HuH-7 (cell line): ENCODE results near the gene C18orf63.

Experiments used
- DNase-seq: peaks from one replicate; pipeline ENCODE4 v3.0.0; 2011; ENCODE audit warnings: low spot score

C18orf63 gene

GRCh38 chr18:74376523-74376922 is 60.9 kb downstream of the C18orf63 start:
- no peak for DNase-seq

DNA sequence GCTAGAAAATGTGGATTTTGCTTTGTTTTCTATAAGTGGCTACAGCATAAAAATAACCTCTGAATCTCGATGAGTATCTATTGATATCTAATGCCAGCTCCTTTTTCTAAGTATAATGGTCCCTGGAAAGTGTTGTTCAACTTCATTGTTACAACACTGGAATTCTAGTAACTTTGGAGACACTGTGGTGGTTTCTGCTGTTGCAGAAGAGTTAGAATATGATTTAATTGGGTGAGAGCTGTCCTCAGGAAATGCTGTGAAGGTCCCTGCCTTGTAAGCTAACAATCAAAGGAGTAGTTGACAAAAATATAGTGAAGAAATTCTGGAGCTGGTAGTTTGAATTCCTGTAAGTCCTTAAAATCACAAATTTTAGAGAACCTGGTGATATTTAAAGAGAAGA is 62.1 kb downstream of the C18orf63 start:
- no peak for DNase-seq

DNA sequence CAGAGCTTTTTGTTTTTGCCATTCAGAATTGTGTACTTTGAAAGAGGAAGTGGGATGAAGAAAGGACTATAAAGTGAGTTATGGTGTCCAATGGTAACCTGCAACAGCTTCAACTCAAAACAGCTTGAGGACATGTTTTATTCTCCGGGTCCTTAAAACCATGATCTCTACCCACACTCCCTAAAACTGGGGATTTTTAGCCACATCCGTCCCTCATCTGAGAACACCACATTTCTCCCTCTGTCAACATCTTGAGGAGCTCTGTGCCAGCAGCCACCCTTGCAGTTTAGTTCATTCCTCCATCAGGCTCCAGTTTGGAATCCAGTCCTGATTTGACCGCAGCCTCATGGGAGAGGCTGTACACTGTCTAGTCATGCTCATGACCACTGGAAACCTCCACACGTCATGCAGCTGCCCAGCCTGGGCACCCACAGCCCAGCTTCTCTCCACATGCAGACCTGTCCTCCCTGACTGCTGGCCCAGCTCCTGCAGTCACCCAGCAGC is 62.6 kb downstream of the C18orf63 start:
- DNase-seq: no peak

DNA sequence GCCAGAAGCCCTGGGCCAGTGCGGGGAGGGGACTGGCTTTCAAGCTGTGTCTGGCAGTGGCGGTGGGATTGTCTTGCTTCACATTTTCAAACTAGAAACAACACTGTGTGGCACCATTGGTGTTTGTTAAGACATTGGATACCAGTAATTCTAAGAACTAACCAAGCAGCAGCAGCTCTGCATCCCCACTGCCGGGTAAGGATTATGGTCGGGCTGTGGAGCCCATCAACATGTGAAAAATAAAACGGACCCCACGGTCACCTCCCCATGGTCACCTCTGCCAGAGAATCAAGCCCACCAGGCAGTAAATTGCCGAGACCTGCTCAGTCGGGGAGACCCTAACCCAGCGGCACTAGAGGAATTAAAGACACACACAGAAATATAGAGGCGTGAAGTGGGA is 65.3 kb downstream of the C18orf63 start:
- no peak for DNase-seq

DNA sequence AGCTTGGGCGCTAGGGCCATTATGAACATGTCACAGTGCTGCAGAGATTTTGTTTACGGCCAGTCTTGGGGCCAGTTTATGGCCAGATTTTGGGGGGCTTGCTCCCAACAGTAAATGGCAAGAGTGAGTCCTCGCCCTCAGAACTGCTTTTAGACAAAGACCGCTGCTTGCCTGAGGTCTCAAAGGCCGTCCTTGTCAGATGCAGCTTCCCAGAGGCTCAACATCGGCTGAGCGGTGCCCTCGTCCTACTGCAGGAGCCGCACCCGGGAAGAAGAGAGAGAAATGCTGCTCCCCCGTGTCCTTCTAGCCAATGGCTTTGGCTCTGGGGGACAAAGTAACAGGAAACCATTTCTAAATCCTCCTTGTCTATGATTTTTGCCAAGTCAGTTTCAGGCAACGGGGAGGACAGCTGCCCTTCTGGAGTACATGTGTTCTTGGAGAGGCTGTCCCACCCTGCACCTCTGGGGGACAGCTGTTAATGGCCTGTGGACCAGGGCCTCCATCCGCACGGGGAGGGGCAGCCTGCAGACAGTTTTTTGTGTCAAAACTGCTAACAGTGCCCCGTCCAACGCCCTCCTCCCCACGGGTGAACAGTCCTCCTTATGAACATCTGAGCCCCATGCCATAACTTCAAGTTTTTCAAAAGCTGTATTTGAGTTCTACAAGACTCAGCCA is 66.1 kb downstream of the C18orf63 start:
- DNase-seq: no peak

DNA sequence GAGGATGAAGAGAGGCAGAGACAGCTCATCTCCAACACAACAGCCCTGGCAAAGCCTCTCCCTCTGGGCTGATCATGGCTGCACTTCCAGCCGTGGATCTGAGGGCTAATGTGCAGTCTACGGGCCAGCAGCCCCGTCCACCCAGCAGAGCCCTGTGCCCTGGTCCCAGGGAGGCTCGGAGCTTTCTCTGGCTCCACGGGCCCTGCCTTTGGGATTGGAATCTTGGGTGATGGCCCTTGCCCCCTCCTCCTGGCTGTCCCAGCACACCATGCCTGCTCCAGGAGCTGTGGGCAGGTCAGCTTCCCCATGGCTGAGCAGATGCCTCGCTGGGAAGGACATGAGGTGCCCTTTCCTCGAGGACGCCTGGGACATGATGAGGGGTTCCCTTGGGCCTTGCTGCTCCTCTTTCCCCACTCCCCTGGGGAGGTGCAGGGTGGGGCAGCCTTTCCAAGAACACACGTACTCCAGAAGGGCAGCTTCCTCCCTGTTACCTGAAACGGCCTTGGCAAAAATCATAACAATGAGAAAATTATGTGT is 66.9 kb downstream of the C18orf63 start:
- DNase-seq: no peak

- DNase-seq: no peak
Measured at GRCh38 chr18:74387383-74387782, 71.7 kb downstream of the C18orf63 start.

- no peak for DNase-seq
Measured at GRCh38 chr18:74388227-74388626, 72.6 kb downstream of the C18orf63 start.

GRCh38 chr18:74389171-74389927 is 73.7 kb downstream of the C18orf63 start:
- no peak for DNase-seq

- DNase-seq: no peak
Measured at GRCh38 chr18:74389991-74390390, 74.4 kb downstream of the C18orf63 start.

- no peak for DNase-seq
Measured at GRCh38 chr18:74390900-74391299, 75.3 kb downstream of the C18orf63 start.

GRCh38 chr18:74392323-74392722 is 76.7 kb downstream of the C18orf63 start:
- DNase-seq: no peak

GRCh38 chr18:74395006-74395405 is 79.4 kb downstream of the C18orf63 start:
- no peak for DNase-seq

DNA sequence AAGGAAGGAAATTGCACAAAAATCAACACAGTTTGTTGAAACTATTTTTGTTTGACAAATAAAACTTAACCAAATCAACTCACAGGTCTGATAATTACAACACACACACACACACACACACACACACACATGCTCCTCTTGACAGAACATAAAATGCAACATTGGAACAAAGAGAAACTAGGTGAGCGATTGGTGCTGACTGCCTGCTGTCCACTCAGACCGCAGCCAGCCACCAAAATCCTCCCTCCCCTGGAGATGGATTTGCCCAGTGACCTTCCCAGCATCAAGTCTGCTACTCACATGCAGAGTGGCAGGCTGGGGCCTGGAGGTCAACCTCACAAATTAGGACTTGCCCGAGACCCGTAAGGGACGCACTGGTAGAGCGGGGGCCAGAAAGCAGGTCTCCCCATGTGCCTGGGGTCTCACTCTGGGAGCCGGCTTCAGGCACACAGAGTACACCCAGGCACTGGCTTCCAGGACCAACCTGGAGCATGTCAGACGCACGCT is 80.1 kb downstream of the C18orf63 start:
- DNase-seq: no peak

DNA sequence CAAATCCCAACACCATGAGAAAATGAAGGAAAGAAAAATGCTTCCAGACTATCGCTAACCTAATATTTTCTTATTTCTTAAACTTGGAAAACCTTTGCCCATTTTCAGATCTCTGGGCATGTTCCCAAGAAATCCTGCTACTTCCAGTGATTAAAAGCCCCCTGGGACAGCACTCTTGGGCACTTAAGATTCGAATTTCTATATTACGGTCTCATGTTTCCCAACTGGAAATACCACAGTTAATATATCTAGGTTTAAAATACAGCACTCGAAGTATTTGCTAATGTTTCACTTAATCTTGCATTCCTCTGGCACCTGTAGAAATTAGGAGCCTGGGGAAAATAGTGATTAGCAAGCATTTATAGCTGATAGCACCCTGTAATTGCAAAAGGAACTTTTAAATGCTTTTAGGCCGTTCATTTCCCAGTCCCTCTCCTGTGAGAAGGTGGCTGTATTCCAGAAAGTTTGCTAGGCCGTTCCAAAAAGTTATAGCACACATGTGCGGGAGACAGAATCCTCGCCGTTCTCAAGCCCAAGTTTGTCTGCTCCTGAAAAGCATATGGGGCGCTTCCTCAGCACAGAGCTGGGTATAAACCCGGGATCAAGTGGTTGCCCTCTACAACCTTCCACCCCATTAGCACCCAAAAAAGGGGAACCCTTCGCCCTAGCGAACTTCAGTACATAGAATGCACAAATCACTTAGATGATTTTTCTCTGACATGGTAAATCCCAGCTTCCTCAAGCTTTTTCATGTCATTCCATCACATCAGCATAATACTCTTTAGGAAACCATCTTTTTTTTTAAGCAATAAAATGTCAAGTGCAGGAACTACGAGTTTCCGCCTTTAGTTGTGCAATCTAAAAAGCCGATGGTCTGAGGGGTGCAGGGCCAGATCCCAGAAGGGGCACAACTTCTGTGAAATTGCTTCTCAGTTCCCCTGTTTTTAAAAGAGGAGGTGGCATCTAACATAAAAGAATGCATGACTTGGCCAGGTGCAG is 80.8 kb downstream of the C18orf63 start:
- no peak for DNase-seq

DNA sequence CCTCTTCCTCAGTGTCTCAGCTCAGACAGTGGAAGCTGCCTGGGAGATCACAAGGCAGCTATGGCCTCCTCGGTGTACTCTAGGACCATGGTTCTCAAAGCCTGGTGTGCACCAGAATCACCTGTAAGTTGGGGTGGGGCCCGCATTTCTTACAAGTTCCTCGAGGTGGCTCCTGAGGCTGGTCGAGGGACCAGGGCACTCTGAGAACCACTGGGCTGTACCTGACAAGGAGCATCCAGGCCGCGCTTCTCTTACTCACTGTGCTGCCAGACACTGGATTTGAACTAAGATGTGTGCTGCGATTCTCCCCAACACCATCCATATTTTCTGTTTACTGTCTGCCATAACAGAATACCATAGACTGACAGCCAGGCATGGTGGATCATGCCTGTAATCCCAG is 81.9 kb downstream of the C18orf63 start:
- DNase-seq: no peak

- DNase-seq: no peak
Measured at GRCh38 chr18:74399091-74399887, 83.7 kb downstream of the C18orf63 start.

DNA sequence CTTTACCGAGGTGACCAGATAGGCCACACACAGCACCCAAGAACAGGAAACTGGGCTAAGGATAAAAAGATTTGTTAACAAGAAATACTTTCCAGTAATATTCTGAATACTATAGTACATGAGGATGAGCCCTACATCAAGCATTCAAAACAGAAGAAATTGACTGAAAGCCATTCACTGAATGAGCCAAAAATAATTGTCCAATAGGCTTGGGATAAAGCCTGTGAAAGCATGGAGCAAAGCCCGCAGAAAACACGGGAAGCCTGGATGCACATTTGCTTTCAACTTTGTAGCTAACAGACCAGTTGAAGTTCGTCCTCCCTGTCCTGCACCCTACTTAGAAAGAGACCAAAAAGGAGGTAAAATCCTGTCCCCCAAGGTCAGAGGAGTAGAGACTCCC is 85.2 kb downstream of the C18orf63 start:
- DNase-seq: no peak

- no peak for DNase-seq
Measured at GRCh38 chr18:74402806-74403433, 87.3 kb downstream of the C18orf63 start.

- no peak for DNase-seq
Measured at GRCh38 chr18:74407888-74408287, 92.2 kb downstream of the C18orf63 start.
